ENCODE data around the gene CRTC3.

The CRTC3 gene

DNA sequence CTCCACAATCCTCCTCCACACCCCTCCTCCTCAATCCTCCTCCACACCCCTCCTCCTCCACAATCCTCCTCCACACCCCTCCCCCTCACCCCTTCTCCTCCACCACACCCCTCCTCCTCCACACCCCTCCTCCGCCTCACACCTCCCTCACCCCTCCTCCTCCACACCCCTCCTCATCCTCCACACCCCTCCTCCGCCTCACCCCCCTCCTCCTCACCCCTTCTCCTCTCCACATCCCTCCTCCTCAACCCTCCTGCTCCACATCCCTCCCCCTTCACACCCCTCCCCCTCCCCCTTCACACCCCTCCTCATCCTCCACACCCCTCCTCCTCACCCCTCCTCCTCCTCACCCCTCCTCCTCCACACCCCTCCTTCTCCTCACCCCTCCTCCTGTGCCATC lies 117.6 kb downstream of the CRTC3 start:
- no peak overlapping the region for H2BK12ac ChIP-seq (ENCODE audit: low read length)
- H3K18ac ChIP-seq (ENCODE audit: low read length), result no peak overlapping the region
- no peak overlapping the region for H3K14ac ChIP-seq (ENCODE audit: low read length)
- no peak overlapping the region for H3K4ac ChIP-seq (ENCODE audit: low read length)
- H2BK15ac ChIP-seq (ENCODE audit: low read length), result no peak overlapping the region
- no peak overlapping the region for H3K4me3 ChIP-seq (ENCODE audit: low read length in 2 of 2)
- peaks cover 4 to 17% of the 10 kb centered on the region in 2 donors for H3K36me3 ChIP-seq (replicated peaks in 1 of 2; ENCODE audit: control insufficient read depth in 2 of 2, insufficient read depth in 2 of 2, low read length in 2 of 2)
- no peak overlapping the region for H2AFZ ChIP-seq (ENCODE audit: low read length)
- H3K27ac ChIP-seq (replicated peaks; ENCODE audit: low read length), result no peak overlapping the region
- no peak overlapping the region for H3K9ac ChIP-seq (ENCODE audit: low read depth, low read length, poor library complexity)
- peaks cover 2 to 6% of the 10 kb centered on the region in 2 donors for H3K4me1 ChIP-seq (ENCODE audit: control insufficient read depth in 2 of 2, insufficient read depth in 1 of 2, low read depth in 1 of 2, low read length in 2 of 2)
- no peaks in the 10 kb centered on the region for H3K27me3 ChIP-seq (ENCODE audit: control insufficient read depth in 3 of 3, insufficient read depth in 3 of 3, low read depth in 1 of 3, low read length in 3 of 3)
- no peaks in the 10 kb centered on the region for H3K79me1 ChIP-seq (ENCODE audit: low read depth, low read length)
- H2AK5ac ChIP-seq (ENCODE audit: low read depth, low read length), result no peak overlapping the region
- H4K91ac ChIP-seq (ENCODE audit: low read depth, low read length, poor library complexity), result no peak overlapping the region
- DNase-seq (ENCODE audit: low spot score), result no peak
- no peak overlapping the region for H2BK120ac ChIP-seq (ENCODE audit: low read depth, low read length)
- no peak overlapping the region for H4K8ac ChIP-seq (ENCODE audit: low read depth, low read length)
- 100% methylated on average over 1 of the region's 2 CpGs; no CpG with 5 or more reads in 1 of the 2 donors for WGBS, 2 donors (ENCODE audit: extremely low coverage in 2 of 2, insufficient read length in 2 of 2, insufficient replicate concordance in 1 of 2)
- peaks cover 2 to 6% of the 10 kb centered on the region in 2 donors for H3K9me3 ChIP-seq (replicated peaks in 1 of 2; ENCODE audit: control insufficient read depth in 2 of 2, insufficient read depth in 1 of 2, low read depth in 1 of 2, low read length in 2 of 2)
- H2BK5ac ChIP-seq (ENCODE audit: low read length), result no peak overlapping the region
- no peak overlapping the region for H3K4me2 ChIP-seq (ENCODE audit: insufficient read depth, low read length, poor library complexity, severe bottlenecking)
- H3K23ac ChIP-seq (ENCODE audit: low read depth, low read length, poor library complexity), result no peak overlapping the region

DNA sequence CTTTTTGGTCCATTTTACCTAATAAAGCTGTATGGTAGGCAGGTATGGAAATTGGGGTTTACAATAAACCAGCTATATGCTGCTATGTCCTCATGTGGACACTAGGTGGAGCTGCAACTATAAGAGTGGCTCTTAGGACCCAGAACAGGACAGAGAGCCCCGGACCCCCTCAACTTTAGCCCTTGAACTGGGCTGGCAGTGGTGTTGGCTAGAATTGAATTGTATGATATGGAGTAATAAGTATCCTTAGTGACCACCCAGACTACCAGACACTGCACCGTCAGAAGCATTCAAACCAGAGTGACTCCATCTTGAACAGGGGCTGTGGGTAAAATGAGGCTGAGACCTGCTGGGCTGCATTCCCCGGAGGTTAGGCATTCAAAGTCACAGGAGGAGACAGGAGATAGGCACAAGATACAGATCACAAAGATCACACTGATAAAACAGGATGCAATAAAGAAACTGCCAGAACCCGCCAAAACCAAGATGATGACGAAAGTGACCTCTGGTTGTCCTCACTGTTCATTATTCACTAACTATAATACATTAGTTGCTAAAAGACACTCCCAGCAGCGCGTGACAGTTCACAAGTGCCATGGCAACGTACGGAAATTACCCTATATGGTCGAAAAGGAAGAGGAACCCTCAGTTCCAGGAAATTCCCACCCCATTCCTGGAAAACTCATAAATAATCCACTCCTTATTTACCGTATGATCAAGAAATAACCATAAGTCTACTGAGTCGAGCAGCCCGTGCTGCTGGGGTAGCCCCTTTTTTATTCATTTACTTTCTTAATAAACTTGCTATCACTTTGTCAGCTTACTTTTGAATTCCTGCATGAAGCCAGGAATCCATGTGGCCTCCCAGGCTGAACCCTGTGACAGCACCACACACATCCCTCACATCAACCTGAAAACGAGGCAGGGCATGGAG lies 118.7 kb downstream of the CRTC3 start:
- H3K9ac ChIP-seq (ENCODE audit: low read depth, low read length, poor library complexity), result no peak overlapping the region
- no peak overlapping the region for H3K14ac ChIP-seq (ENCODE audit: low read length)
- no peak overlapping the region for H2BK12ac ChIP-seq (ENCODE audit: low read length)
- H2BK120ac ChIP-seq (ENCODE audit: low read depth, low read length), result no peak overlapping the region
- no peak overlapping the region for H4K91ac ChIP-seq (ENCODE audit: low read depth, low read length, poor library complexity)
- H2AFZ ChIP-seq (ENCODE audit: low read length), result peak overlapping the region; percentile 26
- no CpG with 5 or more reads among the region's 14 CpGs for WGBS, 2 donors (ENCODE audit: extremely low coverage in 2 of 2, insufficient read length in 2 of 2, insufficient replicate concordance in 1 of 2)
- H4K8ac ChIP-seq (ENCODE audit: low read depth, low read length), result no peak overlapping the region
- no peak overlapping the region for H2AK5ac ChIP-seq (ENCODE audit: low read depth, low read length)
- no peak overlapping the region for H2BK5ac ChIP-seq (ENCODE audit: low read length)
- H3K4me3 ChIP-seq (ENCODE audit: low read length in 2 of 2), result no peak overlapping the region
- peaks cover 0 to 6% of the 10 kb centered on the region in 2 donors for H3K36me3 ChIP-seq (replicated peaks in 1 of 2; ENCODE audit: control insufficient read depth in 2 of 2, insufficient read depth in 2 of 2, low read length in 2 of 2)
- no peak overlapping the region for H3K4ac ChIP-seq (ENCODE audit: low read length)
- H3K18ac ChIP-seq (ENCODE audit: low read length), result no peak overlapping the region
- H3K23ac ChIP-seq (ENCODE audit: low read depth, low read length, poor library complexity), result no peak overlapping the region
- H3K4me1 ChIP-seq (ENCODE audit: control insufficient read depth in 2 of 2, insufficient read depth in 1 of 2, low read depth in 1 of 2, low read length in 2 of 2), result peaks cover 2 to 6% of the 10 kb centered on the region in 2 donors
- H3K79me1 ChIP-seq (ENCODE audit: low read depth, low read length), result no peaks in the 10 kb centered on the region
- H3K27me3 ChIP-seq (ENCODE audit: control insufficient read depth in 3 of 3, insufficient read depth in 3 of 3, low read depth in 1 of 3, low read length in 3 of 3), result no peaks in the 10 kb centered on the region
- no peak overlapping the region for H2BK15ac ChIP-seq (ENCODE audit: low read length)
- peaks cover 0 to 2% of the 10 kb centered on the region in 2 donors for H3K9me3 ChIP-seq (replicated peaks in 1 of 2; ENCODE audit: control insufficient read depth in 2 of 2, insufficient read depth in 1 of 2, low read depth in 1 of 2, low read length in 2 of 2)
- no peak overlapping the region for H3K4me2 ChIP-seq (ENCODE audit: insufficient read depth, low read length, poor library complexity, severe bottlenecking)
- no peak overlapping the region for H3K27ac ChIP-seq (replicated peaks; ENCODE audit: low read length)
- peak; percentile 62 for DNase-seq (ENCODE audit: low spot score)

DNA sequence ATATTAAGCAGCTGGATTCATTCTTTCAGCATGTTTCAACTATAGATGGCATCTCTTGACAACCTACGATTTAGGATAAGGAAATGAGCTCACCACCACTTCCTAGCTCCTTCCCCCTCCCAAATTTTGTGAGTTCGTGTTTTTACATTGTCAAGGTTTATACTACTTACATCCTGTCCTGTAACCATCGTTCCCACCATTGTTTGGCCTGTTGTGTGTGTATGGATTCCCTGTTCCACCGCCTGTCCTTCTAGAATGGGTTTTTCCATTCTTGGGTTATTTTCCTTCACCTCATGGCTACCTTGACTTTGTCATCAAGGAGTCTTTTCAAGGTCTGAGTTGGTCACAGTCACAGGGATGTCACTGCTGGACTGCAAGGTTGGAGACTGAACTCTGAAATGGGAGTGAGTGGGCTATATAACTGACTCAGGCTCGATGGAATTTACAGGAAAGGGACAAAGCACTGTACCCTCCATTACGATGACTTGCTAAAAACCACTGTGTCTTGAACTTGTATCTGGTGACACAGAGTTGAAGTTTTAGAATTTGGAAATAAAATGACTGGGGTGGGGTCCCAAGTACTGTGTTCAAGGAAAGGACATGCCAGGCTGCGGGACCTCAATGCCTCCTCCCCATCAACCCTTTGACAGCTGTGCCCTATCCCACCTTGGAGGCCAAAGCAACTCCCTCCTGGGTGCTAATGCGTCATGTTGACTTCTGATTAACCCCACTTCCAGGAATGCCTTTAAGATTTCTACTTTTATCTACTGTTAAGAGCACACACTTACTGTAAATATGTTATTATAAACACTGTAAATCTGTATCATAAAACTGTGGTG lies 120.6 kb downstream of the CRTC3 start:
- H2BK120ac ChIP-seq (ENCODE audit: low read depth, low read length), result no peak overlapping the region
- no peak overlapping the region for H3K4ac ChIP-seq (ENCODE audit: low read length)
- no peak overlapping the region for H3K27ac ChIP-seq (replicated peaks; ENCODE audit: low read length)
- no peak overlapping the region for H2AK5ac ChIP-seq (ENCODE audit: low read depth, low read length)
- H3K18ac ChIP-seq (ENCODE audit: low read length), result no peak overlapping the region
- no peak overlapping the region for H2BK5ac ChIP-seq (ENCODE audit: low read length)
- no peak overlapping the region for H3K9ac ChIP-seq (ENCODE audit: low read depth, low read length, poor library complexity)
- H3K36me3 ChIP-seq (replicated peaks in 1 of 2; ENCODE audit: control insufficient read depth in 2 of 2, insufficient read depth in 2 of 2, low read length in 2 of 2), result no peaks in the 10 kb centered on the region
- no peaks in the 10 kb centered on the region for H3K79me1 ChIP-seq (ENCODE audit: low read depth, low read length)
- H4K91ac ChIP-seq (ENCODE audit: low read depth, low read length, poor library complexity), result no peak overlapping the region
- no peaks in the 10 kb centered on the region for H3K27me3 ChIP-seq (ENCODE audit: control insufficient read depth in 3 of 3, insufficient read depth in 3 of 3, low read depth in 1 of 3, low read length in 3 of 3)
- no peaks in the 10 kb centered on the region for H3K9me3 ChIP-seq (replicated peaks in 1 of 2; ENCODE audit: control insufficient read depth in 2 of 2, insufficient read depth in 1 of 2, low read depth in 1 of 2, low read length in 2 of 2)
- H4K8ac ChIP-seq (ENCODE audit: low read depth, low read length), result no peak overlapping the region
- H2AFZ ChIP-seq (ENCODE audit: low read length), result no peak overlapping the region
- no peak overlapping the region for H2BK12ac ChIP-seq (ENCODE audit: low read length)
- no peak overlapping the region for H2BK15ac ChIP-seq (ENCODE audit: low read length)
- no CpG with 5 or more reads among the region's 8 CpGs for WGBS, 2 donors (ENCODE audit: extremely low coverage in 2 of 2, insufficient read length in 2 of 2, insufficient replicate concordance in 1 of 2)
- peaks cover 2 to 9% of the 10 kb centered on the region in 2 donors for H3K4me1 ChIP-seq (ENCODE audit: control insufficient read depth in 2 of 2, insufficient read depth in 1 of 2, low read depth in 1 of 2, low read length in 2 of 2)
- H3K4me3 ChIP-seq (ENCODE audit: low read length in 2 of 2), result no peak overlapping the region
- H3K23ac ChIP-seq (ENCODE audit: low read depth, low read length, poor library complexity), result no peak overlapping the region
- no peak overlapping the region for H3K14ac ChIP-seq (ENCODE audit: low read length)
- no peak overlapping the region for H3K4me2 ChIP-seq (ENCODE audit: insufficient read depth, low read length, poor library complexity, severe bottlenecking)
- no peak for DNase-seq (ENCODE audit: low spot score)
